HG03469 (cell line): ENCODE data around the gene CLK4.

Experiments
- ATAC-seq: cut with Tn5 transposase; IDR thresholded peaks from one replicate; pipeline ENCODE4 v1.9.1; 2021; ENCODE audit warnings: mild to moderate bottlenecking, moderate library complexity, moderate number of reproducible peaks; ENCODE audit not compliant: unreplicated experiment

The CLK4 gene

GRCh38 chr5:178560911-178561310 is 65.9 kb downstream of the CLK4 start:
- ATAC-seq, result no peak

- no peak for ATAC-seq
Observed at GRCh38 chr5:178557416-178557815, 69.4 kb downstream of the CLK4 start.

GRCh38 chr5:178555771-178556211 is 71.1 kb downstream of the CLK4 start:
- ATAC-seq, result no peak

- no peak for ATAC-seq
Observed at GRCh38 chr5:178555005-178555404, 71.8 kb downstream of the CLK4 start.

- no peak for ATAC-seq
Observed at GRCh38 chr5:178554311-178554710, 72.5 kb downstream of the CLK4 start.

- no peak for ATAC-seq
Observed at GRCh38 chr5:178553517-178553916, 73.3 kb downstream of the CLK4 start.
